Measurements from ENCODE around the gene IL21R.

GRCh38 chr16:27370318-27370717 lies 31.7 kb upstream of the IL21R start:
- TF ChIP-seq CTCF (IDR thresholded peaks at IDR 0.05) = no peak
- TF ChIP-seq POLR2A (IDR thresholded peaks at IDR 0.05) = no peak
